Smooth muscle cell (in vitro differentiated cells): ENCODE results near the gene MAML2. TPM values are rescaled to one million over a fixed set of nuclear protein-coding genes. Genes with fewer than 3 reads are reported as not detected.
A peak's percentile ranks its signal among the peaks of the same experiment; 100 is the strongest.

Experiments used
- DNase-seq: peaks from one replicate; lab custom pipeline; 2025; ENCODE audit not compliant: unreplicated experiment; lab: John Stamatoyannopoulos, UW
- H2AFZ ChIP-seq: fragments of 200-600 bp; sonication (generic); 2 replicates; pipeline ENCODE4 v1.6.0; 2016; ENCODE audit warnings: antibody characterized with exemption, low read depth, mild to moderate bottlenecking
- H3F3A ChIP-seq: fragments of 200-600 bp; sonication (generic); 2 replicates; pipeline ENCODE4 v1.6.0; 2017; ENCODE audit warnings: antibody characterized with exemption, low read depth
- H3K27ac ChIP-seq: fragments of 200-600 bp; sonication (generic); 2 replicates; pipeline ENCODE4 v1.5.1; 2016; ENCODE audit warnings: low read depth, mild to moderate bottlenecking
- H3K27me3 ChIP-seq: fragments of 200-600 bp; sonication (generic); 2 replicates; pipeline ENCODE4 v1.6.1; 2016; ENCODE audit warnings: low read depth, mild to moderate bottlenecking
- H3K36me3 ChIP-seq: fragments of 200-600 bp; sonication (generic); 2 replicates; pipeline ENCODE4 v1.5.1; 2016; ENCODE audit warnings: low read depth
- H3K4me1 ChIP-seq: fragments of 200-600 bp; sonication (generic); 2 replicates; pipeline ENCODE4 v1.5.1; 2016; ENCODE audit warnings: low read depth
- H3K4me2 ChIP-seq: fragments of 200-600 bp; sonication (generic); 2 replicates; pipeline ENCODE4 v1.6.0; 2016; ENCODE audit warnings: mild to moderate bottlenecking
- H3K4me3 ChIP-seq: fragments of 200-600 bp; sonication (generic); 2 replicates; pipeline ENCODE4 v1.5.1; 2016; ENCODE audit warnings: mild to moderate bottlenecking
- H3K79me2 ChIP-seq: fragments of 200-600 bp; sonication (generic); 2 replicates; pipeline ENCODE4 v1.6.0; 2016; ENCODE audit warnings: low read depth, mild to moderate bottlenecking
- H3K9ac ChIP-seq: fragments of 200-600 bp; sonication (generic); 2 replicates; pipeline ENCODE4 v1.6.0; 2016; ENCODE audit warnings: low read depth
- H3K9me3 ChIP-seq: fragments of 200-600 bp; sonication (generic); replicated peaks from 2 replicates; pipeline ENCODE4 v1.5.1; 2016; ENCODE audit warnings: low read depth
- H4K20me1 ChIP-seq: fragments of 200-600 bp; sonication (generic); 2 replicates; pipeline ENCODE4 v1.6.0; 2016; ENCODE audit warnings: low read depth
- CTCF ChIP-seq: fragments of 200-600 bp; sonication (generic); IDR thresholded peaks from 2 replicates; pipeline ENCODE4 v1.5.1; 2017; ENCODE audit warnings: borderline replicate concordance, mild to moderate bottlenecking, antibody characterized with exemption; ENCODE audit not compliant: insufficient read depth, poor library complexity, severe bottlenecking
- WGBS: methylation state at CpG from one replicate; pipeline ENCODE4 v1.1.7; 2016; ENCODE audit warnings: low lambda C conversion rate; 5-methylcytosine and 5-hydroxymethylcytosine counted together
- polyA plus RNA-seq: library from polyadenylated mRNA; unstranded; fragments of >200 nt; fragmentation: Nextera tagmentation; extraction: Ambion mirVana; gene quantifications from 2 replicates; pipeline ENCODE4 v1.2.1, GENCODE V29; 2016
- total RNA-seq: library from RNA; depleted of rRNA; stranded (reverse); fragments of >200 nt; gene quantifications from 2 replicates; pipeline ENCODE4 v1.2.3, GENCODE V29; 2014

Gene MAML2
- total and polyA plus RNA-seq, 2 experiments from 2014 or later: 8.7 to 52.4 TPM

- Histone ChIP-seq H3K79me2 (peaks cover 84% of the 10 kb centered on the region), H3K36me3 (no peaks in the 10 kb centered on the region), H3K9ac (peak overlapping the region; percentile 98), H3K4me2 (peak overlapping the region; percentile 84), H2AFZ (no peak overlapping the region), H3K27ac (peak overlapping the region; percentile 99), H3F3A (peaks cover 43% of the 10 kb centered on the region), H3K27me3 (no peaks in the 10 kb centered on the region), H3K9me3 (no peaks in the 10 kb centered on the region), H4K20me1 (no peaks in the 10 kb centered on the region), H3K4me1 (peaks cover 56% of the 10 kb centered on the region), H3K4me3 (peak overlapping the region; percentile 46)
- TF ChIP-seq CTCF: no peak
- no peak for DNase-seq
- 49% methylated on average over 1 of the region's 1 CpG for WGBS
Observed at GRCh38 chr11:96306071-96306470, 36.9 kb downstream of the MAML2 start.

- H2AFZ ChIP-seq: no peak overlapping the region
- no peak for DNase-seq
- H3K27me3 ChIP-seq: no peaks in the 10 kb centered on the region
- peak overlapping the region; percentile 50 for H3K9ac ChIP-seq
- peaks cover 83% of the 10 kb centered on the region for H3K79me2 ChIP-seq
- H3K27ac ChIP-seq: peak overlapping the region; percentile 99
- no peak overlapping the region for H3K4me3 ChIP-seq
- no peaks in the 10 kb centered on the region for H3K9me3 ChIP-seq
- WGBS: 31% methylated on average over 3 of the region's 3 CpGs
- H3F3A ChIP-seq: peaks cover 34% of the 10 kb centered on the region
- no peak for TF ChIP-seq CTCF
- peak overlapping the region; percentile 84 for H3K4me2 ChIP-seq
- H4K20me1 ChIP-seq: peaks cover 8% of the 10 kb centered on the region
- no peaks in the 10 kb centered on the region for H3K36me3 ChIP-seq
- H3K4me1 ChIP-seq: peaks cover 52% of the 10 kb centered on the region
Observed at GRCh38 chr11:96303980-96304379, 39.0 kb downstream of the MAML2 start.

GRCh38 chr11:96303064-96303463 is 39.9 kb downstream of the MAML2 start:
- DNase-seq: no peak
- Histone ChIP-seq H3K4me2 (peak overlapping the region; percentile 84), H3K4me1 (peaks cover 43% of the 10 kb centered on the region), H2AFZ (no peak overlapping the region), H3K36me3 (no peaks in the 10 kb centered on the region), H3K79me2 (peaks cover 81% of the 10 kb centered on the region), H4K20me1 (peaks cover 8% of the 10 kb centered on the region), H3K27me3 (no peaks in the 10 kb centered on the region), H3K27ac (peak overlapping the region; percentile 99), H3K9me3 (no peaks in the 10 kb centered on the region), H3F3A (peaks cover 28% of the 10 kb centered on the region), H3K9ac (peak overlapping the region; percentile 50), H3K4me3 (no peak overlapping the region)
- 55% methylated on average over 1 of the region's 1 CpG for WGBS
- no peak for TF ChIP-seq CTCF

- Histone ChIP-seq H3K79me2 (peaks cover 94% of the 10 kb centered on the region), H2AFZ (no peak overlapping the region), H3K4me3 (no peak overlapping the region), H3K4me1 (peaks cover 34% of the 10 kb centered on the region), H3K9me3 (no peaks in the 10 kb centered on the region), H3K36me3 (no peaks in the 10 kb centered on the region), H3F3A (peaks cover 20% of the 10 kb centered on the region), H3K27ac (no peak overlapping the region), H3K4me2 (no peak overlapping the region), H4K20me1 (peaks cover 9% of the 10 kb centered on the region), H3K9ac (no peak overlapping the region), H3K27me3 (no peaks in the 10 kb centered on the region)
- 99% methylated on average over 2 of the region's 2 CpGs for WGBS
- TF ChIP-seq CTCF: no peak
- DNase-seq: no peak
Observed at GRCh38 chr11:96301818-96302217, 41.2 kb downstream of the MAML2 start.
